ENCODE measurements around the gene MGRN1.

The MGRN1 gene

DNA sequence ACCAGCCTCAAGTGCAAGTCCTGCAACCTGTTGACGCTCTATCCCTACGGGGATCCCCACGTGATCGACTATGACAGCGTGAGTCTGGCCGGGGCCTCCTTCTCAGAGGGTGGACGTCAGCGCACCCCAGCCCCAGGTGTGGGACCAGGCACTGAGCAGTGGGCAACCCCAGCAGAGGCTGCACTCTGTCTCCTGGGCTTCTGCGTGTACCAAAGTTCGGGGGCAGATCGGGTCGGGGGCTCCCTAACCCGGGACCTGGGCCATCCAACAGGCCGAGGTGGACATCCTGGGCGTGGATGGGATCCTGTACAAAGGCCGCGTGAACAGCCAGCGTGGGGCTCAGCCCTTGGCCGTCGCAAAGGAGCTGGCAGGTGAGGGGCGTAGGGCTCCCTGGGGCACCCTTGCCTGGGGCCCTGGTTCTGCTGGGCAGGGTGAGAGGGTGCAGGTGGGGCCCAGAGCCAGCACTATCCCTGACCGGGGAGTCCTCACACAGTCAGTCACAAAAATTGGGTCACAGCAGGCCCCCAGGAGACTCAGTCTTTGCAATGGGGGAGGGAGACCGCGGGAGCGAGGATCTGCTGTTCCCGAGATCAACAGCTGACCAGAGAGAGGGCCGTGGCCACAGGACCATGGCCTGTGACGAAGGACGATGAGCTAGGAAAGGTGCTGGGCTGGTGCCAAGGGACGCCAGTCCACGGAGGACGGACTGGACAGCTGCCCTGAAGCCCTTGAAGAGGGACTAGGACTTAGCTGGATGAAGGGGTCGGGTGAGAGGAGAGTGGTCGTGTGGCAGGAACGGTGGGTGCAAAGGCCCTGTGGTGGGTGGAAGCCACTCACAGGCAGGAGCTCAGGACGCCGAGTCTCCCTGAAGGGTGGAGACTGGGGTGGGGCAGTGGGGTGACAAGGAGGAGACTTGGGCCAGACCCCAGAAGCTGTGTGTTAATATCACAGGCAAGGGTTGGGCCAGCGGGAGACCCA, 29.9 kb upstream of the MGRN1 start:
- in situ Hi-C loops (cut with MboI; ENCODE audit: low sequenced_read_pairs, unreplicated experiment) = no loop called here
- TF ChIP-seq CTCF (IDR thresholded peaks at IDR 0.05; ENCODE audit: borderline replicate concordance, control extremely low read depth, extremely low read depth, insufficient read depth, missing control alignments) = no peak
- DNase-seq (ENCODE audit: low spot score) = no peak

GRCh38 chr16:4597174-4597573, 27.5 kb upstream of the MGRN1 start:
- no peak for TF ChIP-seq CTCF (IDR thresholded peaks at IDR 0.05; ENCODE audit: borderline replicate concordance, control extremely low read depth, extremely low read depth, insufficient read depth, missing control alignments)
- in situ Hi-C loops (cut with MboI; ENCODE audit: low sequenced_read_pairs, unreplicated experiment) = no loop called here
- DNase-seq (ENCODE audit: low spot score) = no peak

GRCh38 chr16:4599037-4599436, 25.6 kb upstream of the MGRN1 start:
- TF ChIP-seq CTCF (IDR thresholded peaks at IDR 0.05; ENCODE audit: borderline replicate concordance, control extremely low read depth, extremely low read depth, insufficient read depth, missing control alignments) = no peak
- DNase-seq (ENCODE audit: low spot score) = no peak
- in situ Hi-C loops (cut with MboI; ENCODE audit: low sequenced_read_pairs, unreplicated experiment) = no loop called here

DNA sequence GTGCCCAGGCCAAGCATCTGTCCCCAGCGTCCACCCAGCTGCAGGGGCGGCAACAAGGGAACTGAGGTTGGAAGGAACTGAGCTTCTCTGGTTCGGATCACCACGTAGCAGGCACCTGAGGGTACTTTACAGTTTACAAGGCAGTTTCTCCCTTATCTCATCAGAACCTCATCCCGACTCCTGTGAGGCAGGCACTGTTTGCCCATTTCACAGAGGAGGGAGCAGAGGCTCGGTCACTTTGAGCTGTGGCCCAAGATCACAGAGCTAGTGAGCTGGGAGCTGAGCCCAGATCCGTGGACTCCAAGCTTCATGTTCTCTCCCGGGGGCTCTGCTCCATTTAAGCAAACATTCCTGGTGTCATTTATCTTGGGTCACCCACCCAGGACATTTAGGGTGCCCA, 25.1 kb upstream of the MGRN1 start:
- in situ Hi-C loops (cut with MboI; ENCODE audit: low sequenced_read_pairs, unreplicated experiment) = no loop called here
- no peak for DNase-seq (ENCODE audit: low spot score)
- no peak for TF ChIP-seq CTCF (IDR thresholded peaks at IDR 0.05; ENCODE audit: borderline replicate concordance, control extremely low read depth, extremely low read depth, insufficient read depth, missing control alignments)

DNA sequence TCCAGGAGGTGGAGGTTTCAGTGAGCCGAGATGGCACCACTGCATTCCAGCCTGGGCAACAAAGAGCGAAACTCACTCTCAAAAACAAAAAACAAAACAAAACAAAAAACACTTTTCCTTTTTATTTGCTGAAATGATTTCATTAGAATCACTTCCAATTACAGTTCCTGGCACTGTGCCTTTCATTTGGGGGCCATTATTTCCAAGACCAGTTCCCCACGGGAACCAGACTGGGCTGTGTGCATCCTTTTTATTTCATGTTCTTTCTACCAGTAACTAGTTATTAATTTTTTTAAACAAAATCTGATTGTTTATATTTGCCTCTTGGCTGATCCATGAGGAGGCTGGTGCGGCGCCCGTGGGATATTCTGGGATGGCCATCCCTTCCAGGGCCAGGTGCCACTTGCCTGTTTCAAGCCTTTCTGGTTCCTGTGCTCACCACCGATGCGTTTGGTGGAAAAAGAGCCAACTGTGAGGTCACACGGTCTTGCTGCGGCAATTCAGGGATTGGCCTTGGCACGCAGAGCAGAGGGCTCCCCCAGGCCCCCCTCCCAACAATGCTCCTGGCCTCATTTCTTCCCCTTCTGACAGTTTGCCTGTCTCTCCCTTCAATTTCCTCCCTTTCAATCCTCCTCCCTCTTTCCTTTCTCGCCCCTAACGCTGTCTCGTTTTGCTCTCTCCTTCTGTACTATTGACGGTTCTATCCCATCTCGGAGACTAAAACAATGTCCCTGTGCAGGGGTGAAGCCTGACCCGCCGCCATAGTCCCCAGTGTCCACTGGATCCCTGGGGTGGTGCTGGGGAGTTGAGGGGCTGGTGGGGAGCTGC, 23.4 kb upstream of the MGRN1 start:
- DNase-seq (ENCODE audit: low spot score) = no peak
- TF ChIP-seq CTCF (IDR thresholded peaks at IDR 0.05; ENCODE audit: borderline replicate concordance, control extremely low read depth, extremely low read depth, insufficient read depth, missing control alignments) = no peak
- in situ Hi-C loops (cut with MboI; ENCODE audit: low sequenced_read_pairs, unreplicated experiment) = no loop called here

GRCh38 chr16:4601864-4602186, 22.8 kb upstream of the MGRN1 start:
- in situ Hi-C loops (cut with MboI; ENCODE audit: low sequenced_read_pairs, unreplicated experiment) = no loop called here
- no peak for TF ChIP-seq CTCF (IDR thresholded peaks at IDR 0.05; ENCODE audit: borderline replicate concordance, control extremely low read depth, extremely low read depth, insufficient read depth, missing control alignments)
- DNase-seq (ENCODE audit: low spot score) = no peak

All from GM13976 (cell line).